LNCaP clone FGC (cell line): Measurements from ENCODE around the gene ZSWIM4.

Source experiments
- DNase-seq: peaks from one replicate; pipeline ENCODE4 v3.0.0-alpha.2; 2011; ENCODE audit warnings: low read depth
- H3K4me3 ChIP-seq: 2 replicates; pipeline ENCODE4 v1.5.1; 2011; ENCODE audit warnings: mild to moderate bottlenecking, low read depth, low read length, control low read depth
- TF ChIP-seq, protein P1 (sequence below): IDR thresholded peaks from 2 replicates; pipeline ENCODE4 v1.5.1; 2012; ENCODE audit warnings: mild to moderate bottlenecking; ENCODE audit not compliant: control insufficient read depth, insufficient read depth; ENCODE audit errors: extremely low read depth

The ZSWIM4 gene

DNA sequence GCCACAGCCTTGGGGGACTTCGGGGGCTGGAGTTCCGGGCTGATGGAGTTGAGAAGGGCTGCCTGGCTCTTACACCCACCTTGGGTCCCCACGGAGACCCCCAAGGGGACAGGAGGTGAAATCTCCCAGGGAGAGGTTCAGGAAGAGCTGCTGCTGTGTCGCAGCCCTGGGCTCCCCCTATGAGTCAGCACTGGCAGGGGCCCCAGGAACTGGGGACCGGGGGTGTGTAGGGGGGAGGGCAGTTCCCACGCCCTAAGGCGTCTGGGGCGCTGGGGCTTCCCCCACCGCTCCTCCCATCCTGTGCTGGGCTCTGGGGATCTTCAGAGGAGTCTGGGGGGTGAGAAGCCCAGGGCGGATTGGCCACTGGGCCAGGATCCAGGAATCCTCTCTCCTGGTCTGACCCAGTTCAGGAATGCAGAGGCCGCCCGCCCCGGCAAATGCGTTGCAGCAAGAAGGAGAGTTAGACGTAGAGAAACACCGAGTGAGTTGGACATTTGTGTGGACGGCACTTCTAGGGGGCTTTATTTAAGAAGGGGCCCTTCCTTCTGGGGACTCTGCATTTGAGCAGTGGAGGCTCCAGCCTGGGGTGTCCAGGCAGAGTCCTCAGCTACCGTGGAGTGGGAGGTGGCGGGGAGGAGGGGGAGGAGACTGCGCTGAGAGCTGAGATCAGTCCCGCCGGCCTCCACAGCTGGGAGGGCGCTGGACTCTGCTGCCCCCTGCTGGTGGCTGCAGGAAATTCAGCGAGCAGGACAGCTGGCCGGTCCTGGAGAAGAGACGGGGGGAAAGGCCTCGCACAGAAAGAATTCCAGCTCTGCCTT is 66.7 kb downstream of the ZSWIM4 start:
- TF ChIP-seq, protein P1, sequence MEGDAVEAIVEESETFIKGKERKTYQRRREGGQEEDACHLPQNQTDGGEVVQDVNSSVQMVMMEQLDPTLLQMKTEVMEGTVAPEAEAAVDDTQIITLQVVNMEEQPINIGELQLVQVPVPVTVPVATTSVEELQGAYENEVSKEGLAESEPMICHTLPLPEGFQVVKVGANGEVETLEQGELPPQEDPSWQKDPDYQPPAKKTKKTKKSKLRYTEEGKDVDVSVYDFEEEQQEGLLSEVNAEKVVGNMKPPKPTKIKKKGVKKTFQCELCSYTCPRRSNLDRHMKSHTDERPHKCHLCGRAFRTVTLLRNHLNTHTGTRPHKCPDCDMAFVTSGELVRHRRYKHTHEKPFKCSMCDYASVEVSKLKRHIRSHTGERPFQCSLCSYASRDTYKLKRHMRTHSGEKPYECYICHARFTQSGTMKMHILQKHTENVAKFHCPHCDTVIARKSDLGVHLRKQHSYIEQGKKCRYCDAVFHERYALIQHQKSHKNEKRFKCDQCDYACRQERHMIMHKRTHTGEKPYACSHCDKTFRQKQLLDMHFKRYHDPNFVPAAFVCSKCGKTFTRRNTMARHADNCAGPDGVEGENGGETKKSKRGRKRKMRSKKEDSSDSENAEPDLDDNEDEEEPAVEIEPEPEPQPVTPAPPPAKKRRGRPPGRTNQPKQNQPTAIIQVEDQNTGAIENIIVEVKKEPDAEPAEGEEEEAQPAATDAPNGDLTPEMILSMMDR, result peak; percentile 98
- DNase-seq, result no peak
- H3K4me3 ChIP-seq, result peak overlapping the region; percentile 44

DNA sequence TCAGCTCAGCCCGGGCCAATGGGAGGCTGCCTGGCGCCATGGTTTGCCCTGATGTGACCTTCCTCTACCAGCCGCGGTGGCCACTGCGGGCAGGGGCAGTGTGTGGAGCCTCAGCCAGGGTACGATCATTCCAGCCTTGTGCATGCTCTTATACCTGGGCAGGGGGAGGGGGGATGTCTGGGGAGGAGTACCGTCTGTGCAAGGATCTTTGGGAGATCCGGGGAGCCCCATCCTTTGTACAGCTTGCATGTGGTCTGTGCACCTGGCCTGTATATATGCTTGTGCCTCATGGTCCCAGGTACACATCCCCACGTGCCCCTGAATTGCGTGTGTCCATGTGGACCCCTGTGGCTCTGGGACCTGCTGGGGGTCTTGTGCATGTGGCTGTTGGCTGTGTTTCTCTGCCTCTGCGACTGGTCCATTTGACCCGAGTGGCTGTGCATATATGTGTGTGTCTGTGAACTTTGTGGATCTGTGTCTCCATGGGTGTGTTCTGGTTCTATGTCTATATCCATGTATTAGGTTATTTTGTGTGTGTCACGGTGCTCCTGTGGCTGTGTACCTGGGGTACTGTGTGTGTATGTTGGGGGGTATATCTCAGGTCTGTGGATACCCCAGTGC is 68.9 kb downstream of the ZSWIM4 start:
- TF ChIP-seq, protein P1, result no peak
- H3K4me3 ChIP-seq, result no peak overlapping the region
- no peak for DNase-seq

DNA sequence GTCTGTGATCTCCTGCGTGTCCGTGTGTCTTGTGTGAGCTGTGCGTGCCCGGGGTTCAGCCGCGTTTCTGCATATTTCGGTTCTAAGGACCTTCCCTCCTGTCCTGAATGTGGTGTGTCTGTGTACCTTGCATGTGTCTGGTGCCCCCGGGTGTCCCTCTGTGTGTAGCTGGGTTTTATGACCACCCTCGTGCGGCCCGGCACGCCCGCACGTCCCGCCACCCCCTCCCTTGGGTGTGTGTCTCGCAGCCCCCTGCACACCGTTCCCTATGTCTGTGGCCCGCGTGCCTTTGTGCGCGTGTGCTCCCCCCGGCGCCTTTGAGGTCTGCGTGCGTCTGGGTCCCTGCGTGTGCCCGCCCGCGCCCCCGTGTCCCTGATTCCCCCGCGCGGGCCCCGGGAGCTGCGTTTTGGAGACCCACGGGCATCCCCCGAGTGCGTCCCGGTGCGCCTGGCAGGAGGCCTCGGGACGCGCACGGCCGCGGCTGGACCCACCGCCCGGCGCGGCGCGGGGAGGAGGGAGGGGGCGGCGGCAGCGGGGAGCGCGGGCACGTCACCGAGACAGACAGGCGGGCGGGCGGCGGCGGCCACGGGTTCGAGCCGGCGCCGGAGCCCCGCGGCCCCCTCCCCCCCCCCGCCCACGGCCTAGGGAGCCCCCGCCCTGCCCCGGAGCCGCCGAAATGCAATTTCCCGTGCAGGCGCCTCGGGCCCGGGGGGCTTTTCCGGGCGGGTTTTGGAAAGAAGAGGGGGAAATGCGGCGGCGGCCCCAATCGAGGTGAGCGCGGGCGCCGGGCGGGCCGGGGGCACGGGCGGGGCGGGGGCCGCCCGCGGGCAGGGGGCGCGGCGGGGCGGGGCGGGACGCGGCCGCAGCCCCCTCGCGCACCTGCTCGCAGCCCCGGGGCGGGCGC is 69.7 kb downstream of the ZSWIM4 start:
- TF ChIP-seq, protein P1, result no peak
- H3K4me3 ChIP-seq, result no peak overlapping the region
- DNase-seq, result no peak

DNA sequence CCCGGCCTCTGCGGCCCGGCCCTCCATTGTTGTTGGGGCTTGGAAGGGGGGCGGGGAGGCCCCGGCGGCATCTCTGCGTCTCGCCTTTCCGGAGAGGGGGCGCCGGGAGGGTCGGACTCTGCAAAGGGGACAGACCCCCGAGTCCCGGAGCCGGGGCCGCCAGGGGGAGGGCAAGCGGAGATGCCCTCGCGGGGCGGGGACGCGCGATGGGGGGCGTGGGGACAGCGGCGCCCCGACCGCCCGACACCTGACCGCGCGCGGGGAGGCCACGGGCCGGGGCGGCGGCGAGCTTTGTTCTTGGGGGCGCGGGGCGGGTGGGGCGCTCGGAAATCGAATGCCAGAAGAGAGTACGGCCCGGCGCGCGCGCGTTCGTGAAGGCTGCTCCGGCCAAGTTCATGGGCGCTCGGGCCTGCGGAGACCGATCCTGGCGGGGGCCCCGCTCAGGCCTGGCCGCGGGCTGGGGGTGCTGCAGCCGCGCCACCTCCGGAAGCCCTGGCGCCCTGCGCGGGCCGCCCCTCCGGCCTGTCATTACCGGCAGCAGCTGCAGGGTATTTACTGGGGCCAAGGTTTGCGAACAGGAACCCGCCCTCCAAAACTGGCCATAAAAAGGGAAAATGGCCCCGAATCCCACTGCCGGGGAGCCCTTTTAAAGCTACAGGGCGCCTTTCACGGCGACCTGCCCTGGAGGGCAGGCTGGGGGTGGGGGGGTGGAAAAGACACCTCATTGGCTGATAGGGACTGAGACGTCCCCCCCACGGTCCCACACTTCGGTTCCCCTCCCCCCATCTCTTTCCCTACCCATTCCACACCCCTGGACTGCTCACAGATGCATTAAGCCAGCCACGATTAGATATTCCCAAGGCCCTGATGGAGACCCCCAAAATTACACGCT is 70.6 kb downstream of the ZSWIM4 start:
- TF ChIP-seq, protein P1, result no peak
- no peak for DNase-seq
- H3K4me3 ChIP-seq, result no peak overlapping the region

DNA sequence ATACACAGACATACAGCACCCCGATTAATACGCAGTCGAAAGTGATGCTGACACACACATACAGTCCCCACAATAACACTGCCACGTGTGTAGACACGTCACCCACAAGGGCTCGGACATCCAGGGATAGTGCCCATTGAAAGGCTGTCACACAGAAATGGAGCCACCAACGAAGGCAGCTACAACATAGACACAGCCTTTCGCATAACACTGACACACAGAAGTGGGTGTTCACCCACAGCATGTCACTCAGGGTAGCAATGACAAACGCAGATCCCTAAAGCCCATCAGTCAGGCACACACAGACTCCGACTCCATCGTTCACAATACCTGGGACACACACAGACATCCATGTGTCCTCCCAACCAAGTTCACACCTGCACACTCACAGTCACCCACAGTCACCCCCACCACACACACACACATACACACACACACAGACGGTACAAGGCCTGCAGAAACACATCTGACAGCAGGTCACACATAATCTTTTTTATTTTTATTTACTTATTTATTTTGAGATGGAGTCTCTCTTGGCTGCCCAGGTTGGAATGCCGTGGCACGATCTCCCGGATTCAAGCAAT is 71.3 kb downstream of the ZSWIM4 start:
- DNase-seq, result no peak
- TF ChIP-seq, protein P1, result no peak
- H3K4me3 ChIP-seq, result no peak overlapping the region

DNA sequence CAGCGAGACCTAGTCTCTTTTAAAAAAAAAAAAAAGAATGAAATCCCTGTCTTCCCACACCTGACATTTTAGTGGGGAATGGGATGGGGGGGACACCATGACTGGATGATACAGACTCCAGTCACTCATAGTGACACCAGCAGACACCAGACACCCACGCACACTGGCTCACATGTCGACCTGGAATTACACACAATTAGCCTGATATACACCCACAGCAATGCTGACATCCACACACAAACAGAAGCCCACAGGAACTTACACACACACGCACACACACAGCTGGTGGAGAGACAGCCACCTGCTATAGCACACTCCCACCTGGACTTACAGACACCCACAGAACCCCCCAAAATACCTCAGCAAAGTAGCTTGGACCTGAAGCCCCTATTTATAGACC is 73.4 kb downstream of the ZSWIM4 start:
- no peak overlapping the region for H3K4me3 ChIP-seq
- TF ChIP-seq, protein P1, result no peak
- no peak for DNase-seq
